Measurements from ENCODE around the gene COX7B2.

- TF ChIP-seq CTCF (IDR thresholded peaks at IDR 0.05), result no peak
- no peak for TF ChIP-seq POLR2A (IDR thresholded peaks at IDR 0.05)
Observed at GRCh38 chr4:46933686-46934085, 24.6 kb upstream of the COX7B2 start.
